Memory B cell (primary cell): ENCODE measurements around the gene RBM39.
"Not testable (repeated sequence)": the region's sequence is repeated elsewhere in the genome, so short reads cannot be mapped to it uniquely, and the experiment has no call there.

Source experiments
- ATAC-seq: fragments of 150-1000 bp; cut with Tn5 transposase; 2 replicates; pipeline ENCODE4 v1.10.0; 2021; ENCODE audit warnings: low read depth, mild to moderate bottlenecking, moderate library complexity
- DNase-seq, 2 donors: peaks; one replicate each; pipeline ENCODE4 v3.0.0; 2022; ENCODE audit warnings: low spot score in 2 of 2
- H3K27ac Mint-ChIP-seq: one replicate; pipeline ENCODE4 v1.8.0; 2022; ENCODE audit warnings: mild to moderate bottlenecking, moderate library complexity, mixed read lengths
- H3K27me3 Mint-ChIP-seq: one replicate; pipeline ENCODE4 v1.8.0; 2022; ENCODE audit warnings: mixed read lengths
- H3K36me3 Mint-ChIP-seq: one replicate; pipeline ENCODE4 v1.8.0; 2022; ENCODE audit warnings: mild to moderate bottlenecking, mixed read lengths
- H3K4me1 Mint-ChIP-seq: one replicate; pipeline ENCODE4 v1.8.0; 2022; ENCODE audit warnings: mixed read lengths
- H3K4me3 Mint-ChIP-seq: one replicate; pipeline ENCODE4 v1.8.0; 2022; ENCODE audit warnings: mild to moderate bottlenecking, moderate library complexity, mixed read lengths
- H3K9me3 Mint-ChIP-seq: one replicate; pipeline ENCODE4 v1.8.0; 2022; ENCODE audit warnings: mixed read lengths

RBM39 gene

DNA sequence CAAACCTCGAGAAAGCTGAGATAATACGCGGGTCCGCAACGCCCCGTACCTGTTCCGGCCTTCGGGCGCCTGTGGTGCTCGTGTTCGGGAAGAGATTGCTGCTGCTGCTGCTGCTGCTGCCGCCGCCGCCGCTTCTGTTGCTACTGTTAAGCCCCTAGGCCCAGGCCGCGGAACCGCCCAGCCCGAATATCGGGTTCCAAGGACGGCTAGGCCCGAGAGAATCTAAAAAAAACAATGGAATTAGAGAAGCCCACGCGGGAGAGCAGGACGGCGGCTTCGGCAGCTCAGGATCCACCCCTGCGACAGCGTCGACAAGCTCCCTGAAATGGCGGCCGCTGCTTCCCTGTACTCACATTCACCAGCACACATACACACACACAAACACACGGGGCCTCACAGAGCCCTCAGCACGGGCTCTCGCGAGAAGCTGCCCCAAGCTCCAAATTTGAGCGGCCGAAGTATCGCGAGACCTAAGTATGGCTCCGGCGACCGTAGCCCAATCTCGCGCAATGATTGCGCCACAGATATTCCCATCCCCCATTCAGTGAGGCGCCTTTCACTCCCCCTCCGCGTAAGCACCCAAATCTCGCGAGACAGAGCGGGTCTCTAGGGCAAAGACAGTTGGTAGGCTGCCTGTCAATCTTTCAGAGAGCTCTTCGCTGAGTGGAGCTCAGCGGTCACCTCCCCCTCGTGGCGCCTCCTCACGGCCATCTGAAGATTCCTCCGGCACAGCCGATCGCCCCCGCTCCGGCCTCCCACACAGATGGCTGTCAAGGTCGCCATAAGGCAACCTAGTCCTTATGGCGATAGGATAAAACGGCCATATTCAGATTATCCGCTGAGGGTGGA is at the start of gene RBM39:
Gene RBM39, minus strand, starts transcription at position 369 of the 849 bp plus-strand sequence. CDS start 1,386 bp downstream, outside the sequence.
- H3K4me3 Mint-ChIP-seq, result peak within 1 kb of the TSS; percentile 100
- no peaks in the 10 kb centered on the region for H3K27me3 Mint-ChIP-seq
- H3K4me1 Mint-ChIP-seq, result peaks cover 22% of the 10 kb centered on the region
- peak within 1 kb of the TSS; percentile 99 for H3K27ac Mint-ChIP-seq
- H3K9me3 Mint-ChIP-seq, result no peaks in the 10 kb centered on the region
- H3K36me3 Mint-ChIP-seq, result peaks cover 25% of the 10 kb centered on the region
- DNase-seq (peak; percentile 94 to 99), ATAC-seq (peak; percentile 79)

DNA sequence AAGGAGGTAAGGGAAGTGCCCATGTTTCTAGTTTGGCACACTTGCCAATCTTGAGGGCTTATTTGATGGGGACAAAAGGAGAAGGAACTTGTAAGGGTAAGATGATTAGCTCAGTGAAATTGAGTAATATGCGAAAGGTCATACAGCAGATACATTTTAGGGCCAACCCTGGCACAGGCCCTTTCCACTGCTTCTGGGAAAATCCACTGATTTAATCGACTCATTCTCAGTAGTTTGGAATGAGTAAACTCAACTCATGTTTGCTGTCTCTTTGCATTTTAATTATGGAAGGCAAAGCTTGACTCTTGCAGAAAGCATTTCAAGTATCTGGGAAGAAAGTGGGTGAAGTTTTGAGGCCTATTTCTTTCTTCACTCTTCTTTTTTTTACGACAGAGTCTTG is 49.8 kb upstream of the RBM39 start:
- Mint-ChIP-seq H3K36me3 (peaks cover 8% of the 10 kb centered on the region), H3K27ac (peak overlapping the region; percentile 56), H3K9me3 (no peaks in the 10 kb centered on the region), H3K4me1 (peaks cover 15% of the 10 kb centered on the region), H3K4me3 (no peak overlapping the region), H3K27me3 (no peaks in the 10 kb centered on the region)
- DNase-seq (no peak), ATAC-seq (no peak)

DNA sequence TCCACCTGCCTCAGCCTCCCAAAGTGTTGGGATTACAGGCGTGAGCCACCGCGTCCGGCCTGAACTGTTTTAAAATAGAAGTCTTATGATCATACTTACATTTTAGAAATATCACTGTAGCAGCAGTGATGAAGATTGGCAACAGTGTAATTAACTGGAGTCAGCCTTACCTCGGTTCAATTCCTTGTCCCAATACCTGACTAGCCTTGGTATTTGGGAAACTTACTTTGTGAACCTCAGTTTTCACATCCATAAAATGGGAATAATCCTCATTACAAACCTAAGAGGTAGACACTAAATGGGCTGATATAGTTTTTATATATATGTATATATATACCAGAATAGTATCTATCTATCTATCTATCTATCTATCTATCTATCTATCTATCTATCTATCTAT is 49.0 kb upstream of the RBM39 start:
- Mint-ChIP-seq H3K36me3 (peaks cover 10% of the 10 kb centered on the region), H3K4me3 (no peak overlapping the region), H3K9me3 (no peaks in the 10 kb centered on the region), H3K27ac (peak overlapping the region; percentile 56), H3K27me3 (no peaks in the 10 kb centered on the region), H3K4me1 (peaks cover 15% of the 10 kb centered on the region)
- ATAC-seq (no peak), DNase-seq (no peak)

DNA sequence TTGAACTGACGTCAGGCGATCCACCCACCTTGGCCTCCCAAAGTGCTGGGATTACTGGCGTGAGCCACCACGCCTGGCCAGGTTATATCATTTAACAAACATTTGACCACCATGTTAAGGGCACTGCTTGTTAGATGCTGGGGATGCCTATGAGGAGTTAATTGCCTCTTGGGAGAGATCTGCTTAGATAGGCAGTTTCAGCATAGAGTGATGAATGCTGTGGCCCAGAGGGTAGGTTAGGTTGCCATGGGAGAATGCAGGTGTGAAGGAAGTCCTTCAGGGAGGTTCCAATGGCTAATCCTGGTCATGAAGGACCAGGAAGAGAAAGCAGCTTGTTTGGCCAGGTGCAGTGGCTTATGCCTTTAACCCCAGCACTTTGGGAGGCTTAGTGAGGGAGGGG is 46.7 kb upstream of the RBM39 start:
- no peaks in the 10 kb centered on the region for H3K27me3 Mint-ChIP-seq
- peaks cover 7% of the 10 kb centered on the region for H3K36me3 Mint-ChIP-seq
- H3K27ac Mint-ChIP-seq, result peak overlapping the region; percentile 48
- DNase-seq (no peak), ATAC-seq (no peak)
- H3K9me3 Mint-ChIP-seq, result no peaks in the 10 kb centered on the region
- no peak overlapping the region for H3K4me3 Mint-ChIP-seq
- peaks cover 13% of the 10 kb centered on the region for H3K4me1 Mint-ChIP-seq

DNA sequence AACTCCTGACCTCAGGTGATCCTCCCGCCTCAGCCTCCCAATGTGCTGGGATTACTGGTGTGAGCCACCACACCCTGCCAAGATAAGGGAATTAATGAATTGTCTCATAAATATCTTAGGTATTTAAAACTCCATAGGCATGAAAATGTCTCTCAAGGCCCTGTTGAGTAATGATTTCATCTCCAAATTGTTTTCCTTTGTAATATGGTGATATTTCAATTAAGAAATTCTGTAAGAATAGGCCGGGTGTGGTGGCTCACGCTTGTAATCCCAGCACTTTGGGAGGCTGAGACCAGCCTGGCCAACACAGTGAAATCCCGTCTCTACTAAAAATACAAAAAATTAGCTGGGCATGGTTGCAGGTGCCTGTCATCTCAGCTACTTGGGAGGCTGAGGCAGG is 43.5 kb upstream of the RBM39 start:
- not testable (repeated sequence) for H3K4me1 Mint-ChIP-seq, H3K4me3 Mint-ChIP-seq, ATAC-seq, H3K27ac Mint-ChIP-seq, H3K27me3 Mint-ChIP-seq, H3K36me3 Mint-ChIP-seq, DNase-seq, H3K9me3 Mint-ChIP-seq

DNA sequence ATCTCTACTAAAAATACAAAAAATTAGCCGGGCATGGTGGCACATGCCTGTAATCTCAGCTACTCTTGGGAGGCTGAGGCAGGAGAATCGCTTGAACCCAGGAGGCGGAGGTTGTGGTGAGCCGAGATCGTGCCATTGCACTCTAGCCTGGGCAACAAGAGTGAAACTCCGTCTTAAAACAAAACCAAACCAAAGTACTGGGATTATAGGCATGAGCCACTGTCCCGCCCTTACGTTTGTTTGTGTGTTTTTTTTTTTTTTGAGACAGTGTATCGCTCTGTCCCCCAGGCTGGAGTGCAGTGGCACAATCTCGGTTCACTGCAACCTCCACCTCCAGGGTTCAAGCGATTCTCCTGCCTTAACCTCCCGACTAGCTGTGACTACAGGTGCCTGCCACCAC is 41.8 kb upstream of the RBM39 start:
- not testable (repeated sequence) for H3K9me3 Mint-ChIP-seq, H3K4me3 Mint-ChIP-seq, H3K27me3 Mint-ChIP-seq, ATAC-seq, H3K36me3 Mint-ChIP-seq, DNase-seq, H3K4me1 Mint-ChIP-seq, H3K27ac Mint-ChIP-seq

DNA sequence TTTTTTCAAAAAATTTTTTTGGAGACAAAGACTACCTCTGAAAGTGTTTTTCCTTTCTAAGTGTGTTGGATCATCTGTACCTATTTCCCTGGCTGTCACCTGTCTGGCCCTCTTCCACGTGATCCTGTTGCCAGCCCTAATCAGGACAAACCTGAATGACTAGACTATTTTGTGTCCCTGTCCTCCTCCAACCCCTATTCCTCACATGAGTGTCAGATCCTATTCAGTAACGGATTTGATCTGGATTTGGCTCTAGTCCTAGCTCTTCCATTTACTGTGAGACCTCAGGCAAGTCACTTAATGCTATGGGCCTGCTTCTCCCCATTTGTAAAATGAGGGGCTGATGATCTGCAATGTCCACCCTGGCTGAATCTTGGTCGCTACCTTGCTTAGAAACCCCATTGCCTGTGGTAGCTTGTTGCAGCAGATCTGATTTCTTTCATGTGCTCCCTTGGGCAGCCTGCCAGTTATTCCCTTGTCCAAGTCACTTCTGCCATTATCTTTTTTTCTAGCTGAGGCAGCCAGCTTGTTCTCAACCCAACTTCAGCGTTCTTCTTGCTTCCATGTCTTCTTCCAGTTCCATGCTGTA is 34.5 kb upstream of the RBM39 start:
- Mint-ChIP-seq H3K27me3 (no peaks in the 10 kb centered on the region), H3K36me3 (peaks cover 18% of the 10 kb centered on the region), H3K4me3 (peak overlapping the region; percentile 40), H3K27ac (peak overlapping the region; percentile 92), H3K9me3 (no peaks in the 10 kb centered on the region), H3K4me1 (peaks cover 34% of the 10 kb centered on the region)
- ATAC-seq (no peak), DNase-seq (no peak)

DNA sequence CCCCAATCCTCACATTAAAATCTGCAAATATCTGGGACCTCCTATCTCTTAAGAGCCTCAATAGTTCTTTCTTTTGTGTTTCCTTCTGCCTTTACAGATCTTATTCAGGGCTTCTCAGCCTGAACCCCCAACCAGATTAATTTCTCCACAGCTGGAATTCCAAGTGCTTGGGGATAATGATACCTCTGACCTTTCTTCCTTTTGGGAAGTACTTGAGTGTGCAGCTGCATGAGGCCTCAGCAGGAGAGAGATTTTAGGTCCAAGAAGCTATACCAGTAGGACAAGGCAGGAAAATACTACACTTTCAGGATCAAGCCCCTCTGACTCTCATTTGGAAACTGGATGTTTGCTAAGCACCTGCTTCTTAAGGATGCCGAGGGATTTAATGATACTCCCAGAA is 32.3 kb upstream of the RBM39 start:
- Mint-ChIP-seq H3K9me3 (no peaks in the 10 kb centered on the region), H3K27ac (peak overlapping the region; percentile 100), H3K4me1 (peaks cover 39% of the 10 kb centered on the region), H3K27me3 (no peaks in the 10 kb centered on the region), H3K4me3 (peak overlapping the region; percentile 84), H3K36me3 (peaks cover 15% of the 10 kb centered on the region)
- ATAC-seq, result no peak
- no peak for DNase-seq

DNA sequence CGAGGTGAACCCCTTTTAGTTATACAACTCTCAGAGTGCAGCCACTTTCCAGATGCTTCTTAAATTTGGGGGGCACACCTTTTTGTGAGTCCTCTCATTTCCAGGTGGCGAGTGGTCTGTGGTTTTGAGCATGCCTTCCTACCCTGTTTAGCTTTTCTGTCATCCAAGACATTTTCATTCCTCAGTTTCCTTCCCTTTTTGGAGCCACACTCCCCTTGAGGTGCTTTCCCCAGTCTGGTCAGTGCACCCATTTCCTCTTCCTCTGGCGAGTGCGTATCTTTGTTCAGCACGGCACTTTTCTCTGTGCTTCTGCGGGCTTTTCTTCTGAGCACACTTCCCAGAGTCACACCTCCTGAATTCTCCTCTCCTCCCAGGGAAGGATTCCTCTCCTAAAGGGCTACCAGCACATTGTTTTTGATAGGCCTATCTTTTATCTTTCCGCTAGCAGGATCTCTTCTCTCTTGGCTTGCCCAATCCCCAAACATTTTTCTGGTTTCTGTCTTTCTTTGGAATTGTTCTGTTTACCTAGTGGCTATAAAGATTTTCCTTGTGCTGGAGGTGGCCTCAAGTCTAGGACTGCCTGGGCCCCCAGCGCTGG is 31.2 kb upstream of the RBM39 start:
- Mint-ChIP-seq H3K36me3 (peaks cover 12% of the 10 kb centered on the region), H3K4me3 (peak overlapping the region; percentile 84), H3K27ac (peak overlapping the region; percentile 100)

DNA sequence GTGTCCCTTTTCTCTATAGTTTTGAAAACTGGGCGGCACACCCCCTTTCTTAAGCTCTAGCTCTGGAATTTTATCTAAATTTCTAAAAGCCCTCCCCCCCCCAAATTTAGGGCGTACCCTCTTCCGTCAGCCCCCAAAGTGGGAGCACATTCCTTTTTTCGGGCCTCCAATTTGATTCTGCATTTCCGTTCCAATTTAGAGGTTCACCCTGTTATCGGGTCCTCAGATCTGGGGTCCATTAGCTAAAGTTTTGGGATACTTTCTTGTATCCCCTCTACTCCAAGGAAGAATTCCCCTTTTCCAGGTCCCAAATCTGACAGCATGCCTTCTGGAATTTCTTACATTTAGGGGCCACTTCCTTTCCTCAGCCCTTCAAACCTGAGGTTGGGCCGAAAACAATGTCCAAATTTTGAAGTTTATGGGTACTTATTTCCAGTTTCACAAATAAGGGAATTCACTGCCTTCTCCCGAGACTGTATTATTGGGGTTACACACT is 30.6 kb upstream of the RBM39 start:
- peak overlapping the region; percentile 84 for H3K4me3 Mint-ChIP-seq
- peak overlapping the region; percentile 100 for H3K27ac Mint-ChIP-seq
- H3K9me3 Mint-ChIP-seq, result no peaks in the 10 kb centered on the region
- ATAC-seq (no peak), DNase-seq (no peak)
- H3K36me3 Mint-ChIP-seq, result peaks cover 12% of the 10 kb centered on the region
- no peaks in the 10 kb centered on the region for H3K27me3 Mint-ChIP-seq
- H3K4me1 Mint-ChIP-seq, result peaks cover 51% of the 10 kb centered on the region

More for the DNA sequence above, 31.2 kb upstream of the RBM39 start:
- Mint-ChIP-seq H3K4me1 (peaks cover 47% of the 10 kb centered on the region), H3K27me3 (no peaks in the 10 kb centered on the region), H3K9me3 (no peaks in the 10 kb centered on the region)
- ATAC-seq, result peak; percentile 23
- DNase-seq, result peak; percentile 37 to 60

DNA sequence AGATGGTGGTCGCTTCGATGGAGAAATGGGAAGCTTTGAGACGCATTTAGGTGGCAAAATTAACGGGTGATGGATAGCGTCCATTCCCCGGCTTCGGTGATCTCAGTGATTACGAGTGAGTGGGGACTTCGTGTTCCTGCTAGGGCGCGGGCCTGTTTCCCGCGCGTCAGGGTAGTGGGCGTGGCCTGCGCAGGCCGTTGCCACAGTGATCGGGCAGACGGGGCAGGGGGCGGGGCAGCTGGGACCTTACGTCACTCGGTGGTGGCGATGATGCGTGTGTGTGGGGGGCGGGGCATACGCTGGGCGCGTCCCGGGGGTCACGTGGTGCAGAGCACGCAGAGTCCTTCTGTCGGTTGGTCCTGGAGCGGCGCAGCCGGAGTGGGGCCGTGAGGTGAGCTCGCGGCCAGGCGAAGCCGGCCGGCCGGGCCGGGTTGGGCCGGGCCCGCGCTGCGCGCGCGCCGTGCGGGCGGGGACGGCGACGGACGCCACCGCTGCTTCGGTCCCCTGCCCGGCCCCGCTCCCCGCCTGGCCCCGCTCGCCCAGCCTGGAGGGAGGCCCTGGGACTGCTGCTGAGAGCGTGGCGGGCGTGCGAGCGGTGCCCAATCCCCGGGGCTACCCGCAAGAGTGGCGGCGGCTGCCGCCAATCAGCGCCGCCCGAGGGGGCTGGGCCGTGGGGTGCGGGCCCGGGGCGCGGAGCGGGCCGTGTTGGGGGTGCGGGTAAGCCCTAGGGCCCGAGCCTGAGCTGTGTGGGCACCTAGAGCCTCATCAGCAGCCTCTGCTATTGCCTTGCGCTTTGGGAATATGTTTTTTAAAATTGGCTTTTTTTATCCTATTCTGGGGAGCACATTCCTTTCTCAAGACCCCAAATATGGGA is 29.9 kb upstream of the RBM39 start, which contains the start of gene PHF20:
Gene PHF20, plus strand, starts transcription at position 327 of the 874 bp plus-strand sequence. CDS start 29,508 bp downstream, outside the sequence.
- no peaks in the 10 kb centered on the region for H3K27me3 Mint-ChIP-seq
- peak; percentile 97 to 99 for DNase-seq
- H3K4me3 Mint-ChIP-seq, result peak within 1 kb of the TSS; percentile 84
- peak; percentile 73 for ATAC-seq
- H3K9me3 Mint-ChIP-seq, result no peaks in the 10 kb centered on the region
- H3K36me3 Mint-ChIP-seq, result peaks cover 11% of the 10 kb centered on the region
- peak within 1 kb of the TSS; percentile 100 for H3K27ac Mint-ChIP-seq
- H3K4me1 Mint-ChIP-seq, result peaks cover 46% of the 10 kb centered on the region

DNA sequence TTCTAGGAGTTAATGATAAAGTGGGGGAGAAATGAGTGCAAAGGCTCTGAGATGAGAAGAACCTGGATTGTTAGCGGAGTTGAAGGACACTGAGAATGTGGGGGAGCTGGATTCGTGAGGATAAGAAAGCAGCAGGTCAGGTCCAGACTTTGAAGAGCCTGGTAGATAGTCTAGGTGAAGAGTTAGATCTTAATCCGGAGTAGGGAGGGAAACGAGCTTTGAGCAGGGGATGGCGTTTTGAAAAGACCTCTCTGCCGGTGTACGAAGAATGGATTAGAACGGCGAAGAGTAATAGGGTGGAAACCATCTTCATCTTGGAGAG is 29.3 kb upstream of the RBM39 start:
- H3K4me3 Mint-ChIP-seq, result peak overlapping the region; percentile 72
- ATAC-seq (no peak), DNase-seq (peak in 1 of 2 donors; percentile 16)
- H3K4me1 Mint-ChIP-seq, result peaks cover 40% of the 10 kb centered on the region
- H3K9me3 Mint-ChIP-seq, result no peaks in the 10 kb centered on the region
- peaks cover 7% of the 10 kb centered on the region for H3K36me3 Mint-ChIP-seq
- no peaks in the 10 kb centered on the region for H3K27me3 Mint-ChIP-seq
- peak overlapping the region; percentile 100 for H3K27ac Mint-ChIP-seq
